Tibial artery (tissue), 4 donors: Measurements from ENCODE around the gene MAP3K14.

ENCODE experiments used
- DNase-seq, 2 donors: peaks; one replicate each; pipeline ENCODE4 v3.0.0-alpha.2; 2019
- H3K27ac ChIP-seq, 2 donors: fragments of 200-600 bp; sonication (generic) in 1 of 2; 1 replicate in 1 of 2; 2 replicates in 1 of 2; pipeline ENCODE4 v1.5.1; 2018 to 2019; ENCODE audit warnings: mild to moderate bottlenecking in 1 of 2
- H3K27me3 ChIP-seq, 2 donors: fragments of 200-600 bp; sonication (generic) in 1 of 2; one replicate each; pipeline versions ENCODE4 v1.5.1 to v1.6.0; 2016 to 2019
- H3K36me3 ChIP-seq, 3 donors: fragments of 200-600 bp; sonication (generic) in 2 of 3; one replicate each; pipeline ENCODE4 v1.5.1; 2016 to 2019; ENCODE audit warnings: mild to moderate bottlenecking in 2 of 3
- H3K4me1 ChIP-seq, 4 donors: fragments of 200-600 bp; sonication (generic) in 2 of 4; 1 replicate in 3 of 4; 2 replicates in 1 of 4; pipeline ENCODE4 v1.5.1; 2016 to 2019
- H3K4me3 ChIP-seq, 2 donors: fragments of 200-600 bp; sonication (generic) in 1 of 2; 1 replicate in 1 of 2; 2 replicates in 1 of 2; pipeline ENCODE4 v1.5.1; 2018 to 2019; ENCODE audit warnings: mild to moderate bottlenecking in 2 of 2
- H3K9me3 ChIP-seq, 3 donors: fragments of 200-600 bp; sonication (generic) in 1 of 3; one replicate each; pipeline ENCODE4 v1.5.1; 2016 to 2019
- CTCF ChIP-seq, 2 experiments: fragments of 200-600 bp in 1 of 2; fragments of 450-650 bp in 1 of 2; IDR thresholded peaks; one replicate each; pipeline ENCODE4 v1.5.1; 2017 to 2019; ENCODE audit warnings: antibody characterized with exemption in 2 of 2, mild to moderate bottlenecking in 1 of 2, moderate library complexity in 1 of 2
- intact Hi-C: fragments of 100-400 bp; cut with DNase I; formaldehyde crosslinking; loops from one replicate; pipeline ENCODE4 v1.15.0; 2023; ENCODE audit warnings: low total_unique reads

The MAP3K14 gene

GRCh38 chr17:45229681-45230409 is 87.0 kb downstream of the MAP3K14 start:
- Histone ChIP-seq H3K4me3 (no peak overlapping the region), H3K9me3 (no peaks in the 10 kb centered on the region), H3K4me1 (no peaks in the 10 kb centered on the region), H3K27me3 (peaks cover 0 to 39% of the 10 kb centered on the region in 2 donors), H3K36me3 (no peaks in the 10 kb centered on the region), H3K27ac (no peak overlapping the region)
- TF ChIP-seq CTCF (IDR thresholded peaks at IDR 0.05): no peak
- no peak for DNase-seq
- intact Hi-C loops: no loop called here

- H3K27me3 ChIP-seq: peaks cover 0 to 41% of the 10 kb centered on the region in 2 donors
- no peaks in the 10 kb centered on the region for H3K9me3 ChIP-seq
- peak; percentile 84 to 87 for DNase-seq
- H3K36me3 ChIP-seq: no peaks in the 10 kb centered on the region
- no peaks in the 10 kb centered on the region for H3K4me1 ChIP-seq
- intact Hi-C loops: no loop called here
- no peak overlapping the region for H3K4me3 ChIP-seq
- H3K27ac ChIP-seq: peak overlapping the region in 1 of 2 donors; percentile 21
- no peak for TF ChIP-seq CTCF (IDR thresholded peaks at IDR 0.05)
Measured at GRCh38 chr17:45228763-45229539, 87.9 kb downstream of the MAP3K14 start.

- Histone ChIP-seq H3K36me3 (no peaks in the 10 kb centered on the region), H3K27me3 (peaks cover 0 to 41% of the 10 kb centered on the region in 2 donors), H3K4me1 (no peaks in the 10 kb centered on the region), H3K4me3 (no peak overlapping the region), H3K9me3 (no peaks in the 10 kb centered on the region), H3K27ac (peak overlapping the region in 1 of 2 donors; percentile 21)
- no peak for DNase-seq
- intact Hi-C loops: no loop called here
- no peak for TF ChIP-seq CTCF (IDR thresholded peaks at IDR 0.05)
Measured at GRCh38 chr17:45227926-45228762, 88.7 kb downstream of the MAP3K14 start.

- no peak overlapping the region for H3K4me3 ChIP-seq
Measured at GRCh38 chr17:45227101-45227925, 89.5 kb downstream of the MAP3K14 start.

More at GRCh38 chr17:45227101-45227925, 89.5 kb downstream of the MAP3K14 start:
- peaks cover 0 to 2% (median under 1%) of the 10 kb centered on the region in 4 donors for H3K4me1 ChIP-seq
- no peak for DNase-seq
- TF ChIP-seq CTCF (IDR thresholded peaks at IDR 0.05): no peak
- peak overlapping the region in 1 of 2 donors; percentile 21 for H3K27ac ChIP-seq
- intact Hi-C loops: no loop called here
- H3K36me3 ChIP-seq: no peaks in the 10 kb centered on the region
- no peaks in the 10 kb centered on the region for H3K9me3 ChIP-seq
- H3K27me3 ChIP-seq: peaks cover 0 to 45% of the 10 kb centered on the region in 2 donors
